ENCODE data around the gene IZUMO1. TPM values are rescaled to one million over a fixed set of nuclear protein-coding genes. Genes with fewer than 3 reads are reported as not detected.
"Not testable (repeated sequence)": the region's sequence is repeated elsewhere in the genome, so short reads cannot be mapped to it uniquely, and the experiment has no call there.

The IZUMO1 gene
- total RNA-seq, 1 donor from 2014 or later: 0.17 TPM

- peak; percentile 61 for DNase-seq
Observed at GRCh38 chr19:48737360-48737998, 9.2 kb downstream of the IZUMO1 start.

GRCh38 chr19:48735031-48735615, 11.6 kb downstream of the IZUMO1 start:
- DNase-seq: no peak

DNA sequence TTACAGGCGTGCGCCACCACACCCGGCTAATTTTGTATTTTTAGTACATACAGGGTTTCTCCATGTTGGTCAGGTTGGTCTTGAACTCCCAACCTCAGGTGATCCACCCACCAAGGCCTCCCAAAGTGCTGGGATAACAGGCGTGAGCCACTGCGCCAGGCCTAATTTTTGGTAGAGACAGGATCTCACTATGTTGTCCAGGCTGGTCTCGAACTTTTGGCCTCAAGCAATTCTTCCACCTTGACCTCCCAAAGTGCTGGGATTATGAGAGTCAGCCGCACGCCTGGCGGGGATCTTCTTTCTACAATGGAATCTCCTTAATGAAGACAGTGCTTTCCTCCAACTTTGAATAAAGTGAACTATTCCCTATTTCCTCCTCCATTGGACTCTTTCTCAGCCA, 12.1 kb downstream of the IZUMO1 start:
- no peak for DNase-seq

GRCh38 chr19:48731452-48731851, 15.3 kb downstream of the IZUMO1 start:
- no peak for DNase-seq

- DNase-seq: no peak
Observed at GRCh38 chr19:48728911-48729664, 17.6 kb downstream of the IZUMO1 start.

DNA sequence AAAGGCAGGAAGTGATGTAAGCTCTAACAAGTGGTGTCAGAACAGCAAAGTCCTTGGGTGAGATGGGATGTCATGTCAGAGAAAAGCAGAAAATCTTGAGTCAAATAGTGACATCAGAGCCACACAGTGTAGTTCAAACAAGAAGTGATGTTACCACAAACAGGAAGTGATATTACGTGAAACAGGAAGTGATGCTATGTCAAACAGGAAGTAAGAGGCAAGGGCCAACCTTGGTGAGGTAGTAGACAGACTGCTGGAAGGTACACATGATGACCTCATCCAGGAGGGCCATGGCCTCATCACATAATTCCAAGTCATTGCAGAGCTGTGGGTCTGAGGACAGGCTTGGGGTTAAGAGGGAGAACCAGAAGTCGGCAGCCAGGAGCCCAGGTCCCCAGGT, 20.2 kb downstream of the IZUMO1 start:
- peak; percentile 74 for DNase-seq

- peak; percentile 99 for DNase-seq
Observed at GRCh38 chr19:48724796-48725753, 21.6 kb downstream of the IZUMO1 start.

- DNase-seq: no peak
Observed at GRCh38 chr19:48722196-48722708, 24.5 kb downstream of the IZUMO1 start.

DNA sequence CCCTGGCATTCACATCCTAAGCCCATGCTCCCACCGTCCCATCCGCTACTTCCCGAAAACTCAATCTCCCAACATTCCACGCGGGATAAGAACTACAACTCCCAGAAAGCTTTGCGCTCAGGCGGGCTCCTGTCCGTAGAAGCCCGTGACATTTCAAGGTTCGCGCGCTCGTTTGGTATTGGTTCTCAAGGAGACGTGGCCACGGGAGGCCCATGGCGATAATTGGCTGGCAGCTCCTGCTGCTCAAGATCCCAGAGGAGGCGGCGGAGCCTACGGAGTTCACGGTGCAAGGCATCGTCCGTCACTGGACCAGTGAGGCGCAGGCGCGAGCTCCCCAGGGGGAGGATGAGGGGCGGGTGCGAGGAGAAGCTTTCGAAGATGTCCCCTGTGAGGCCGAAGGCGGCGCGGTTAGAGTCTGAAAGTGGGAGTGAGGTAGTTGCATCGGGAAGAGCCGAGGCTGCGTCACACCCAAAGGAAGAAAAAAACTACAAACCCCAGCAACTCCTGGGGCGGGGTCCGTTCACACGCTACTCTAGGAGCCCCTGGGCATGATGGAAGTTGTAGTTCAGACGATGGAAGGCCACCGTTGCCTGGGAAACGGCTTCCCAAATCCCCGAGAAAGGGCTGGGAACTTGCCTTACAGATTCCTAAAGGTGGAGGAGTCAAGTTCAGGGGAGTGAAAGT, 26.0 kb downstream of the IZUMO1 start:
- DNase-seq: no peak

- DNase-seq: no peak
Observed at GRCh38 chr19:48720251-48720612, 26.5 kb downstream of the IZUMO1 start.

GRCh38 chr19:48719263-48720171, 27.2 kb downstream of the IZUMO1 start, which contains the start of gene MAMSTR:
MAMSTR (minus strand) TSS chr19:48719725; CDS start chr19:48719031, 694 bp downstream.
- no peak for DNase-seq

DNA sequence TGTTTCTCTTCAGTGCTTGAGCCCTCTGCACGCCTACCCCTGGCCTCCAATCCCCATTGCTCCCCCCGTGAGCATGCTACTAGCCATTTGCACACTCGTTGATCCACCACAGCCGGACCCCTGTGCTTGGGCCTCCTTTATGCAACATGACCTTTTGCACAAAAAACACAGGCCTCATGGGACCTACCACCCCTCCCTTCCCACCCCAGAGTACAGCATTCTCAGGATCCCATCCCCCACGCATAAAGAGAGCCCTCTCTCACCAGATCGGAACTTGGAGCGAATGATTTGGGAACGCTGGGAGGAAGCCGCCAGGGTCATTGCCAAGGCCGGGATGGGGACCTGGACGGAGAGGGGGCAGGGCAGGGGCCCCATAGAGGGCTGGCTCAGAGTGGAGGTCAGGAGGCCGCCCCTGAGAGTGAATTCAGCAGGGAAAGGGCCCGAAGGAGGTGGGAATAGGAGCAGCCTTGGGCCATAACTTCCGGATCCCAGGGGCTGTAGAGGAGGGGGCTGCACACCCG, 27.9 kb downstream of the IZUMO1 start:
- DNase-seq: no peak

GRCh38 chr19:48718106-48718505, 28.6 kb downstream of the IZUMO1 start:
- not testable (repeated sequence) for DNase-seq

DNA sequence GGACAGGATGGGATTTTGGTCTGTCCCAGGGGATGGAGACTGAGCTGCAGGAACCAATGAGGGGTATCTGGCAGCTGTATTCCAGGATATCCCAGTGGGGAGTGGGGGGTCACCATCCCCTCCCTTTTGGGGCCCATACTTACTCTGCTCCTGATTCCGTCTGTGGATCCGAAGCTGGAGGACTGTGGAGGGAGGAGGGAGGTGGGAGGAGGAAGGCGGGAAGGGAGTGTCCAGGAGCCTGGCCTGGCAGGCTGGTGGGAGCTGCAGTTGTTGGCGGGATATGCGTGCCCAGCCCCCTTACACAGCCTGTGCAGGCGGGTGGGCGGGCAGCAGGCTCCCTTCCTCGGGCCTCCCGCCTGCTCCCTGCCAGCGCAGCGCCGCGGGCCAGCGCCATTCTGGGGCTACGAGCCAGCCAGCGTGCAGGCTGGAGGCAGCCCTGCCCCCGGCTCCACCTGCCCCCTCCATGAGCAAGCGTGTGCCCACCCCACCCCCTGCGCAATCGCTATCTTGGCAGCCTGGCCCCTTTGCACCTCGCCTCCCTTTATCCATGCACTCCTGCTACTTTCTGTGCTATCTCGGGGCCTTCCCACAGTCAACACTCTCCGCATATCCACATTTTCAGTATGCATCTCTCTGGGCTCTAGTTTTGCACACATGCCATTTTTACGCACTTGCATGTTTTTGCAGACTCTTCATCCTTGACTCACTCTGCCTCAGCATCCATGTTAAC, 30.0 kb downstream of the IZUMO1 start:
- DNase-seq: peak; percentile 31

DNA sequence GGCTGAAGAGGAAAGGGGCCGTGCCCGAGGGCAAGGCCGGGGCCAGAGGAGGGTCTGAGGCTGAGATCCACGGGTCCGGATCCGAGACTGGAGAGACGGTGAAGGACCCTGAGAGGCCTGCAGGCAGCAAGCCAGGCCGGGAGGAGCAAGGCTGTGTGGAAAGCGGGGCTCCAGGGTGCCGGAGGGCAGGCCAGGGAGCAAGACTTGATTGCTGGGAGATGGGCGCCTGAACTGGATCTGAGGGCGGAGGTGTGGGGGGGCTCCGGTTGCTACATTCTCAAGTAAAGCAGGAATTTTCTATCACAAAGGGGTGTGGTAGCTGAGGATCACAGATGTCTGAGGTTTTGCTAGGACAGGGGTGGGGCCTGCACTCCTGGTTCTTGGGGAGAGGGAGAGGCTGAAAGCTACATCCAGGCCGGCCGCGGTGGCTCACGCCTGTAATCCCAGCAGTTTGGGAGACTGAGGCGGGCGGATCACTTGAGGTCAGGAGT, 31.0 kb downstream of the IZUMO1 start:
- no peak for DNase-seq

DNA sequence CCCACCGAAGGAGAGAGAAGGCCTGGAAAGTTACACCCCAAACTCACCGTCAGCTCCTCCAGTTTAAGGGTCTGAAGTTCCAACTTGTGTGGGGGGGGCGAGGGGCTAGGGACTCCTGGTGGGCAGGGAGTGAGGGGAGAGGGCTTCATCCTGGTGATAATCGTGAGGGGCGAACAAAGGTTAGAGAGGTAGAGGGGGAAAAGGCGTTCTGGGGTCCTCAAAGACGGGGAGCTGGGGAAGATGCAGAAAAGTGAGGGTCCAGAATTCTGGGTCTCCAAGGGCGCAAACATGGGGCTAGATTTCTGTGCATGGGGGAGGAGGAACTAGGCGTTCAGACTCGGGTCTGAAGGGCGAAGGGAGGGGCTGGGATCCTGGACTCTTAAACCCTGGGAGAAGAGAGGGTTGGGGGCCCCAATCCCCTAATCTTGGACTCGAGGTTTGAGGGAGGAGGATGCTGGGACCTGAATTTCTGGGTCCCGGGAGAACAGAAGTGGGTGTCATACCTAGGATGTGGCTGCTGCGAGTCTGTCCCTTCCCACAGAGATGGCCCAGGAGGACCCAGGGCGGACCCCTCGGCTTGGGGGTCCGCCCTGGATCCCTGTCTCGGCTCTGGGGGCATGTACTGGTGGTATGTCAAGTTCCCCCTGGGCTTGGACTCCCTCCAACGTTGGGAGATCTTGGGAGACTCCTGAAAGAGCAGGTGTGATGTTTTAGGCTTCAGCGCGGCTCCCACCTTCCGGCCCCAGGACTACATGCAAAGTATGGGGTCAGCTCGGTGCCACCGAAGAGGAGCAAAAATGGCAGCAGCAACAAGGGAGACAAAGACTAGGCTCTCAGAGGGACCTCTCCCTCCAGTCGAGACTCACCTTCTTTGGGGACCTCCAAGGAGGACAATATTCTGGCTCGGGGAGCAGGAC, 31.7 kb downstream of the IZUMO1 start:
- DNase-seq: no peak

GRCh38 chr19:48713864-48714755, 32.6 kb downstream of the IZUMO1 start:
- DNase-seq: peak; percentile 100
